Type B pancreatic cell (in vitro differentiated cells): Measurements from ENCODE around the gene DSCAML1. TPM values are rescaled to one million over a fixed set of nuclear protein-coding genes. Genes with fewer than 3 reads are reported as not detected.

Experiments
- DNase-seq: peaks from one replicate; pipeline ENCODE4 v3.0.0; 2021; ENCODE audit warnings: mixed read lengths; ENCODE audit not compliant: unreplicated experiment; ENCODE audit errors: extremely low spot score
- H3K27ac Mint-ChIP-seq: 2 replicates; pipeline ENCODE4 v1.8.0; 2021; ENCODE audit warnings: mild to moderate bottlenecking, mixed read lengths
- H3K27me3 Mint-ChIP-seq: 2 replicates; pipeline ENCODE4 v1.8.0; 2021; ENCODE audit warnings: mixed read lengths
- H3K36me3 Mint-ChIP-seq: 2 replicates; pipeline ENCODE4 v1.8.0; 2021; ENCODE audit warnings: mixed read lengths
- H3K4me1 Mint-ChIP-seq: one replicate; pipeline ENCODE4 v1.8.0; 2021; ENCODE audit warnings: mixed read lengths; ENCODE audit not compliant: unreplicated experiment
- H3K4me3 Mint-ChIP-seq: 2 replicates; pipeline ENCODE4 v1.8.0; 2021; ENCODE audit warnings: mild to moderate bottlenecking, mixed read lengths
- H3K9me3 Mint-ChIP-seq: 2 replicates; pipeline ENCODE4 v1.8.0; 2021; ENCODE audit warnings: mixed read lengths
- total RNA-seq: library from RNA; stranded (reverse); gene quantifications from 2 replicates; pipeline ENCODE4 v1.2.1, GENCODE V29; 2021; ENCODE audit warnings: low replicate concordance
- TF ChIP-seq, protein P1 (sequence below): fragments of 200-600 bp; sonication (generic); conservative IDR thresholded peaks from 2 replicates; pipeline ENCODE4 v1.5.0; 2021; ENCODE audit warnings: antibody characterized with exemption, mild to moderate bottlenecking

Gene DSCAML1
- total RNA-seq, 1 donor from 2014 or later, result 5.8 TPM

DNA sequence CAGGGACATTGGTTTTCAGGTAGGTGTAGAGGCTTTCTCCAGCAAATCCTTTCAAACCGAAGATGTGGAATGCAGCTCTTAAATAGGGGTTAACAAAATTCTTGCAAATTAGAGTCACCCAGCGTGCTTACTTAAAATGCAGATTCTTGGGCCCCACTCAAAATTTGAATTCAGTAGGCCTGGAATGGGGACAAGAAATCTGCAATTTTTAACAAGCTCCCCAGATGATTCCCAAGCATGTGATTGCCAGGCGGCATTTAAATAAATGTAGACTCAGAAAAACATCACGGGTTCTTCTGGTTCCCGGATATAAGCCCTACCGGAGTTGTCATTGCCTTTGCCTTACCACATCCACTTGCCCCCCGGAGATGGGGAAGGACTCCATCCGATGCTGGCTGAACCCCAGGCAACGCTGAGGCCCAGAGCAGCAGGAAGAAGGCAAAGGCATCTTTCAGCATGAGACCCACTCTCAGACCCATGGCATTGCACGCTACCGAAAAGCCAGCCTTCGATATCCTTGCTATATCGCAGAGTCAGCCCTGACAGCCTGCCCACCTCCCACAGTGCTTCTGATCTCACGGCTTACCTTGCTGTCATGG, 134.2 kb downstream of the DSCAML1 start:
- H3K9me3 Mint-ChIP-seq, result no peaks in the 10 kb centered on the region
- TF ChIP-seq, protein P1, sequence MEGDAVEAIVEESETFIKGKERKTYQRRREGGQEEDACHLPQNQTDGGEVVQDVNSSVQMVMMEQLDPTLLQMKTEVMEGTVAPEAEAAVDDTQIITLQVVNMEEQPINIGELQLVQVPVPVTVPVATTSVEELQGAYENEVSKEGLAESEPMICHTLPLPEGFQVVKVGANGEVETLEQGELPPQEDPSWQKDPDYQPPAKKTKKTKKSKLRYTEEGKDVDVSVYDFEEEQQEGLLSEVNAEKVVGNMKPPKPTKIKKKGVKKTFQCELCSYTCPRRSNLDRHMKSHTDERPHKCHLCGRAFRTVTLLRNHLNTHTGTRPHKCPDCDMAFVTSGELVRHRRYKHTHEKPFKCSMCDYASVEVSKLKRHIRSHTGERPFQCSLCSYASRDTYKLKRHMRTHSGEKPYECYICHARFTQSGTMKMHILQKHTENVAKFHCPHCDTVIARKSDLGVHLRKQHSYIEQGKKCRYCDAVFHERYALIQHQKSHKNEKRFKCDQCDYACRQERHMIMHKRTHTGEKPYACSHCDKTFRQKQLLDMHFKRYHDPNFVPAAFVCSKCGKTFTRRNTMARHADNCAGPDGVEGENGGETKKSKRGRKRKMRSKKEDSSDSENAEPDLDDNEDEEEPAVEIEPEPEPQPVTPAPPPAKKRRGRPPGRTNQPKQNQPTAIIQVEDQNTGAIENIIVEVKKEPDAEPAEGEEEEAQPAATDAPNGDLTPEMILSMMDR, result no peak
- no peaks in the 10 kb centered on the region for H3K36me3 Mint-ChIP-seq
- no peak for DNase-seq
- H3K4me1 Mint-ChIP-seq, result peaks cover 20% of the 10 kb centered on the region
- H3K27ac Mint-ChIP-seq, result no peak overlapping the region
- no peak overlapping the region for H3K4me3 Mint-ChIP-seq
- H3K27me3 Mint-ChIP-seq, result peaks cover 17% of the 10 kb centered on the region

DNA sequence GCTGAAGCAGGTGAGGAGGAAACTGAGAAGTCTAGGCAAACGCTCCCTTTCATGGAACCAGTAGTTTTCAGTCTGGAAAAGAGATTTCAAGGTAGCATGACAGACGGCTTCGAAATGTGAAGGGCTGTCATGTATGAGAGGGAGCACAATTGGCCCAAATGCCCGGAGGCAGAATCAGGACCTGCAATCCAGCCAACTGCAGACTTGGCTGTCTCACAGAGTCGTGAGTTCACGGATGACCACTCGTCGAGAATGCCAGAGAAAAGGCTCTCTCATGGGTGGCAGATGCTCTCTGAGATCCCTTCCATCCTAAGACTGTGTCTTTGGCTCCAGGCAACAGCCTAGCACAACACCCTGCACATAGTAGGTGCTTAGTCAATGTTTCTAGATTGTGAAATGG, 134.8 kb downstream of the DSCAML1 start:
- TF ChIP-seq, protein P1, result no peak
- Mint-ChIP-seq H3K4me3 (no peak overlapping the region), H3K27me3 (peaks cover 22% of the 10 kb centered on the region), H3K27ac (no peak overlapping the region), H3K4me1 (peaks cover 20% of the 10 kb centered on the region), H3K9me3 (no peaks in the 10 kb centered on the region), H3K36me3 (no peaks in the 10 kb centered on the region)
- DNase-seq, result no peak

DNA sequence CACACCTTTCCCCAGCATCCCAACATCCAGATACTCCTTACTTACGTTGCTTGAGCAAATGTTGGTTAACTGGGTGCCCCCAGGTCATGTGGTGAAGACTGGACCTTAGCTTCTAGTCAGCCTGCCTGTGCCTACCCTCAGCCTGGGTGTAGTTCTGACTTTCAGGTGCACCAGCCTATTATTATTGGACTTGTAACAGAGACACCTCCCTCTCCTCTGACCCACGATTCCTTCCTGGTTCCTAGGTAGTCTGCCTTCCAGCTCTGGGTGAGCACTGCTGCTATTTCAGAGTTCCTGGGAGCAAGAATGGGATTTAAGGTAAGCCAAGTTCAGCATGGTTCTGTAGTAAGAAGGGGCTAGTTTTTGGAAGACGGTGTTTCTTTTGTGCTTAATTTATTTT, 138.2 kb downstream of the DSCAML1 start:
- Mint-ChIP-seq H3K27ac (no peak overlapping the region), H3K9me3 (no peaks in the 10 kb centered on the region), H3K4me1 (peaks cover 8% of the 10 kb centered on the region), H3K27me3 (peaks cover 30% of the 10 kb centered on the region), H3K4me3 (no peak overlapping the region), H3K36me3 (no peaks in the 10 kb centered on the region)
- TF ChIP-seq, protein P1, result no peak
- no peak for DNase-seq

DNA sequence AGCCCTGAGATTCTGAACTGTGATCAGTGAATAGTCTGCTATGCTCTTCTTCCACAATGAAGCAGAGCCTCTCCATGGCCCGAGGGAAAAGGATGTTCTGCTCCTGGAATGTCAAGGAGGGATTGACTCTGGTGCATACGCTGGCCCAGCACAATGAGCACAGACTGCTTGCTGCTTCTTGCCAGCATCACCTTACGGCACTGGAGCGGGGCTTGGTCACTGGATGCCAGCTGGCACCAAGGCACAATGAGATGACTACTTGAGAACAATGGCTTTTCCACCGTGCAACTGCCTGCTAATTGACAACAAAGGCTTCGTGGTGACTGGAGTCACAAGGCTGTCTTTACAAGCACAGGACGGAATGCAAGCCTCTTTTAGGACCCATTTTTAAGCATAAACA, 139.2 kb downstream of the DSCAML1 start:
- Mint-ChIP-seq H3K4me3 (no peak overlapping the region), H3K4me1 (no peaks in the 10 kb centered on the region), H3K27me3 (peaks cover 28% of the 10 kb centered on the region)

DNA sequence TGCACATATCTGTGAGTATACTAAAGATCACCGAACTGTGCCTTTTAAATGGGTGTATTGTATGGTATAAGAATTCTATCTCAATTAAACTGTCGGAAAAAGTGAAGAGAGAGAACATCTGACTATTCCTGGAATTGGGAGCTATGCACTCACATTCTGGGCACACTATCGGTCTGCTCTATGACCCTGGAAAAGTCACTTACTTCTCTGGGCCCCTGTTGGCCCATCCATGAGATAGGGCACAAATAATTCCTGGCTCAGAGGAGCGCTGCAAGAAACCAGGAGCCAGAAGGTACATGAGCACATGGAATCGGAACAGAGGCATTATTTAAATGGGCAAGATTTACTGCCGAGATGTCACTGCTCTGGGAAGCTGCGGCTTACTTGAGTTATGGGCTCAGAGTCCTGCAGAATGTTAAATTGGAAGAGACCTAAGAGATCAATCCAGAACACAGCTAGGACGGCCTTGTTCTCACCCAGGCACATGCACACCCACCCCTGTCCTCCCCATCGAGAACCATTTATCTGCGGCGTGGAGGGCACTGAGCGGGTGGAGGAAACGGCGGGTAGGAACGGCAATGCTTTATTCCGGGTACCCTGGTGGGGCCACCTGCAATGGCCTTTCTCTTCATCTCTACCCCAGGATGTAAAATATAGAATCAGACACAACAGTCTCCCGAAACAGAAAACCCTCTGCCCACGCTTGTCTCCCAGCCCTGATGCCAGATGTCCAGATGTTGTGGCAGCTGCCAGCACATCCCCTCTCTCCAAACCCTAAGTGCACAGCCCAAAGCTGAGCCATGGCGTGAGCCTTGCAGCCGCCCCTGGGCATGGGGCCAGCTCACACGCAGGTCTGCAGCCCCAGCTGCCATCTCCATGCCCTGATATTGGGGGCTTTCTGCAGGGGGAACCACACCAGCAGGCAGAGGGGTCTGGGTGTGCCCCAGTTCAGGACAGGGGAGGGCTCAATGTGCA, 142.4 kb downstream of the DSCAML1 start:
- no peaks in the 10 kb centered on the region for H3K36me3 Mint-ChIP-seq
- H3K9me3 Mint-ChIP-seq, result no peaks in the 10 kb centered on the region
- TF ChIP-seq, protein P1, result no peak
- peaks cover 2% of the 10 kb centered on the region for H3K4me1 Mint-ChIP-seq
- H3K27me3 Mint-ChIP-seq, result peaks cover 24% of the 10 kb centered on the region
- no peak overlapping the region for H3K4me3 Mint-ChIP-seq
- H3K27ac Mint-ChIP-seq, result peak overlapping the region; percentile 35
- DNase-seq, result no peak

More for the DNA sequence above, 139.2 kb downstream of the DSCAML1 start:
- Mint-ChIP-seq H3K27ac (no peak overlapping the region), H3K36me3 (no peaks in the 10 kb centered on the region), H3K9me3 (no peaks in the 10 kb centered on the region)
- TF ChIP-seq, protein P1, result no peak
- no peak for DNase-seq
